ENCODE data around the gene YIF1B. TPM values are rescaled to one million over a fixed set of nuclear protein-coding genes. Genes with fewer than 3 reads are reported as not detected.

The YIF1B gene
- total and polyA plus RNA-seq, 2 experiments from 2014 or later, result 82.8 to 106 TPM

GRCh38 chr19:38307076-38307475, 8.7 kb downstream of the YIF1B start:
- peaks cover 6% of the 10 kb centered on the region; the same call in 2 of the 3 replicates for H3K36me3 Mint-ChIP-seq (ENCODE audit: low read depth)
- no peak for TF ChIP-seq CREB1 (CRISPR knock-in tag; IDR thresholded peaks at IDR 0.05; ENCODE audit: low read depth)
- no peak for TF ChIP-seq ETS1 (IDR thresholded peaks at IDR 0.05)
- TF ChIP-seq POLR2AphosphoS5 (IDR thresholded peaks at IDR 0.05; ENCODE audit: low read depth), result no peak
- no peak for TF ChIP-seq JUNB (IDR thresholded peaks at IDR 0.05; ENCODE audit: unreplicated experiment)
- no peak for TF ChIP-seq ZNF331 (CRISPR knock-in tag; IDR thresholded peaks at IDR 0.05; ENCODE audit: low read depth)
- no peak for TF ChIP-seq CTCF (conservative IDR thresholded peaks at IDR 0.05; ENCODE audit: low read depth in 2 of 2)
- no peak for TF ChIP-seq REST (IDR thresholded peaks at IDR 0.05; ENCODE audit: unreplicated experiment)
- TF ChIP-seq ZNF114 (CRISPR knock-in tag; IDR thresholded peaks at IDR 0.05), result no peak
- TF ChIP-seq ZNF462 (CRISPR knock-in tag; IDR thresholded peaks at IDR 0.05), result no peak
- TF ChIP-seq NANOG (IDR thresholded peaks at IDR 0.05; ENCODE audit: borderline replicate concordance), result no peak
- TF ChIP-seq EZH2 (IDR thresholded peaks at IDR 0.05; ENCODE audit: low read depth, unreplicated experiment), result no peak
- no peak for TF ChIP-seq STAT1 (IDR thresholded peaks at IDR 0.05; ENCODE audit: unreplicated experiment)
- TF ChIP-seq EZH2phosphoT487 (IDR thresholded peaks at IDR 0.05; ENCODE audit: unreplicated experiment), result no peak
- Histone ChIP-seq H3K79me2 (replicated peaks; ENCODE audit: insufficient read depth) (0 out of 2 replicates have a peak, but pooled peaks cover 6% of the 10 kb centered on the region), H3K36me3 (ENCODE audit: insufficient read depth) (0 out of 2 replicates have a peak, but pooled peaks cover 3% of the 10 kb centered on the region), H2AFZ (no peak overlapping the region), H3K4me2 (no peak overlapping the region), H3K27ac (ENCODE audit: low read depth) (no peak overlapping the region), H3K9me2 (ENCODE audit: insufficient read depth) (no peaks in the 10 kb centered on the region), H3K27me3 (ENCODE audit: insufficient read depth) (no peaks in the 10 kb centered on the region; the same call in 1 of the 2 replicates), H3F3A (replicated peaks; ENCODE audit: low read depth) (peaks cover 13% of the 10 kb centered on the region; the same call in 1 of the 2 replicates), H4K20me1 (replicated peaks; ENCODE audit: insufficient read depth) (peaks cover 3% of the 10 kb centered on the region), H3K4me3 (no peak overlapping the region), H3K4me1 (ENCODE audit: insufficient read depth) (peaks cover 14% of the 10 kb centered on the region)
- no peak overlapping the region for H3K4me3 Mint-ChIP-seq
- peaks cover 24% of the 10 kb centered on the region for H3K27me3 Mint-ChIP-seq (ENCODE audit: insufficient read depth, low read depth, poor library complexity)
- H3K9me3 Mint-ChIP-seq, result no peaks in the 10 kb centered on the region; the same call in 1 of the 3 replicates
- ATAC-seq (no peak), DNase-seq (ENCODE audit: low spot score) (no peak)
- H3K4me1 Mint-ChIP-seq, result no peaks in the 10 kb centered on the region; the same call in 2 of the 3 replicates
- H3K27ac Mint-ChIP-seq, result no peak overlapping the region
